K562 (cell line): Measurements from ENCODE around the gene TTC22. TPM values are rescaled to one million over a fixed set of nuclear protein-coding genes. Genes with fewer than 3 reads are reported as not detected.

Experiments used
- CBX3 ChIP-seq, 2 experiments: IDR thresholded peaks; 1 replicate in 1 of 2; 2 replicates in 1 of 2; pipeline ENCODE4 v1.6.1; 2012; ENCODE audit warnings: inconsistent platforms in 2 of 2, low read length in 2 of 2, borderline replicate concordance in 1 of 2, control low read depth in 1 of 2
- MTA3 ChIP-seq: fragments of 450-650 bp; formaldehyde crosslinking; IDR thresholded peaks from 2 replicates; pipeline ENCODE4 v1.6.1; 2017; ENCODE audit warnings: mild to moderate bottlenecking, borderline replicate concordance
- RAD51 ChIP-seq: fragments of 450-650 bp; IDR thresholded peaks from 2 replicates; pipeline ENCODE4 v1.7.1; 2016; ENCODE audit warnings: low read depth, mild to moderate bottlenecking, borderline replicate concordance
- polyA plus RNA-seq, 8 experiments: library from polyadenylated mRNA; depleted of rRNA in 4 of 8; stranded (reverse) in 5 of 8; unstranded in 3 of 8; fragments of >200 nt; fragmentation: Nextera tagmentation in 2 of 8; fragmentation: Illumina TruSeq in 1 of 8; extraction: Ambion mirVana in 2 of 8; extraction: Trizol in 1 of 8; gene quantifications; 2 replicates each; pipeline versions ENCODE4 v1.2.1 to v1.2.3, GENCODE V29; 2011 to 2014; ENCODE audit warnings: inconsistent platforms in 1 of 8, missing spikeins in 1 of 8
- total RNA-seq, 7 experiments: library from RNA; depleted of rRNA in 6 of 7; stranded (reverse); fragments of >200 nt in 6 of 7; fragmentation: Illumina TruSeq in 2 of 7; extraction: Trizol in 2 of 7; gene quantifications; 2 replicates each; pipeline versions ENCODE4 v1.2.1 to v1.2.3, GENCODE V29; 2011 to 2021; ENCODE audit warnings: low replicate concordance in 1 of 7
- TF ChIP-seq, protein P1 (sequence below), 2 experiments: fragments of 450-650 bp; formaldehyde crosslinking in 1 of 2; IDR thresholded peaks; 2 replicates each; pipeline versions ENCODE4 v1.4.0 to v1.6.1; 2014 to 2020; ENCODE audit warnings: mild to moderate bottlenecking in 2 of 2, borderline replicate concordance in 1 of 2, low read depth in 1 of 2

The TTC22 gene
- total and polyA plus RNA-seq, 9 of the 15 experiments (the other 6 are each of a cell fraction or from before 2014, with no cell fraction given): 0.07 TPM; not detected in 8

DNA sequence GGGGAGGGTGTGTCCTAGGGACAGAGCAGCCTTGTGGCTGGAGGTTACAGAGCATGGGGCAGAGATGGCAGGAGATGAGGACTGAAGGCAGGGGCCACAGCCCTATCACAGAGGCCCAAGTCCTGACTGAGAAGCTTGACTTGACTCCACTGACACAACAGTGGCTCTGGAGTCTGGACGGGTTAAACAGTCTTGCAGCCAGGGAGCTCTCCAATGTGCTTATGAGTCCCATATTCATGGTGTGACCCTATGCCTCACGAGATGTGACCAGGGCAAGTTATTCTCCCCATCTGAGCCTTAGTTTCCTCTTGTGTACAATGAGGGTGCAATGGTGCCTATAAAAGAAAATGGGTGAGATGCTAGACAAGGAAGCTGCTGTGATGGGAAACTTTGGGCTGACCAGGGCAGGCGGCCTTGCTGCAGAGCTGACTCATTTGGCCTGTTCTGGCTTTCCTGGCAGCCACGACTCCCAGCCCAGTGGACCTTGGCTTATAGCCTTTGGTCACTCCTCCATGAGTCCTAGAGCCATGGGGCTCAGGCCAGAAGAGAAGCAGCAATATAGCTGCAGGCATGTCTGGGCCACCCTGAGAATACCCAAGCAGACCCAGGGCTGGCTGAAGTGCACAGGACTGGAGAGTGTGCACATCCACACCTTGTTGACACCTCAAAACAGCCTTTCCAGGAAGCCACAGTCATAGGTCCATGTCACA, 2.8 kb upstream of the TTC22 start (continued):
- TF ChIP-seq, protein P1, sequence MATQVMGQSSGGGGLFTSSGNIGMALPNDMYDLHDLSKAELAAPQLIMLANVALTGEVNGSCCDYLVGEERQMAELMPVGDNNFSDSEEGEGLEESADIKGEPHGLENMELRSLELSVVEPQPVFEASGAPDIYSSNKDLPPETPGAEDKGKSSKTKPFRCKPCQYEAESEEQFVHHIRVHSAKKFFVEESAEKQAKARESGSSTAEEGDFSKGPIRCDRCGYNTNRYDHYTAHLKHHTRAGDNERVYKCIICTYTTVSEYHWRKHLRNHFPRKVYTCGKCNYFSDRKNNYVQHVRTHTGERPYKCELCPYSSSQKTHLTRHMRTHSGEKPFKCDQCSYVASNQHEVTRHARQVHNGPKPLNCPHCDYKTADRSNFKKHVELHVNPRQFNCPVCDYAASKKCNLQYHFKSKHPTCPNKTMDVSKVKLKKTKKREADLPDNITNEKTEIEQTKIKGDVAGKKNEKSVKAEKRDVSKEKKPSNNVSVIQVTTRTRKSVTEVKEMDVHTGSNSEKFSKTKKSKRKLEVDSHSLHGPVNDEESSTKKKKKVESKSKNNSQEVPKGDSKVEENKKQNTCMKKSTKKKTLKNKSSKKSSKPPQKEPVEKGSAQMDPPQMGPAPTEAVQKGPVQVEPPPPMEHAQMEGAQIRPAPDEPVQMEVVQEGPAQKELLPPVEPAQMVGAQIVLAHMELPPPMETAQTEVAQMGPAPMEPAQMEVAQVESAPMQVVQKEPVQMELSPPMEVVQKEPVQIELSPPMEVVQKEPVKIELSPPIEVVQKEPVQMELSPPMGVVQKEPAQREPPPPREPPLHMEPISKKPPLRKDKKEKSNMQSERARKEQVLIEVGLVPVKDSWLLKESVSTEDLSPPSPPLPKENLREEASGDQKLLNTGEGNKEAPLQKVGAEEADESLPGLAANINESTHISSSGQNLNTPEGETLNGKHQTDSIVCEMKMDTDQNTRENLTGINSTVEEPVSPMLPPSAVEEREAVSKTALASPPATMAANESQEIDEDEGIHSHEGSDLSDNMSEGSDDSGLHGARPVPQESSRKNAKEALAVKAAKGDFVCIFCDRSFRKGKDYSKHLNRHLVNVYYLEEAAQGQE (IDR thresholded peaks at IDR 0.05; ENCODE audit: borderline replicate concordance): peak; percentile 66
- TF ChIP-seq, protein P1 (CRISPR knock-in tag; IDR thresholded peaks at IDR 0.05; ENCODE audit: low read depth): no peak
- no peak for TF ChIP-seq RAD51
- TF ChIP-seq MTA3: no peak
- no peak for TF ChIP-seq CBX3 (IDR thresholded peaks at IDR 0.05; ENCODE audit: borderline replicate concordance in 1 of 2, low read length in 2 of 2)
